ENCODE results near the gene DUS3L.

GRCh38 chr19:5782945-5783919, 7.7 kb downstream of the DUS3L start:
- TF ChIP-seq, protein P1, sequence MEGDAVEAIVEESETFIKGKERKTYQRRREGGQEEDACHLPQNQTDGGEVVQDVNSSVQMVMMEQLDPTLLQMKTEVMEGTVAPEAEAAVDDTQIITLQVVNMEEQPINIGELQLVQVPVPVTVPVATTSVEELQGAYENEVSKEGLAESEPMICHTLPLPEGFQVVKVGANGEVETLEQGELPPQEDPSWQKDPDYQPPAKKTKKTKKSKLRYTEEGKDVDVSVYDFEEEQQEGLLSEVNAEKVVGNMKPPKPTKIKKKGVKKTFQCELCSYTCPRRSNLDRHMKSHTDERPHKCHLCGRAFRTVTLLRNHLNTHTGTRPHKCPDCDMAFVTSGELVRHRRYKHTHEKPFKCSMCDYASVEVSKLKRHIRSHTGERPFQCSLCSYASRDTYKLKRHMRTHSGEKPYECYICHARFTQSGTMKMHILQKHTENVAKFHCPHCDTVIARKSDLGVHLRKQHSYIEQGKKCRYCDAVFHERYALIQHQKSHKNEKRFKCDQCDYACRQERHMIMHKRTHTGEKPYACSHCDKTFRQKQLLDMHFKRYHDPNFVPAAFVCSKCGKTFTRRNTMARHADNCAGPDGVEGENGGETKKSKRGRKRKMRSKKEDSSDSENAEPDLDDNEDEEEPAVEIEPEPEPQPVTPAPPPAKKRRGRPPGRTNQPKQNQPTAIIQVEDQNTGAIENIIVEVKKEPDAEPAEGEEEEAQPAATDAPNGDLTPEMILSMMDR (IDR thresholded peaks at IDR 0.05) = no peak
- TF ChIP-seq EP300 (IDR thresholded peaks at IDR 0.05) = no peak
- TF ChIP-seq POLR2A (IDR thresholded peaks at IDR 0.05; ENCODE audit: low read depth) = no peak
- no peak for TF ChIP-seq POLR2AphosphoS5 (IDR thresholded peaks at IDR 0.05)

Measured in esophagus muscularis mucosa (tissue), 4 donors.